Thyroid gland (tissue), 4 donors: ENCODE data around the gene AQP3. TPM values are rescaled to one million over a fixed set of nuclear protein-coding genes. Genes with fewer than 3 reads are reported as not detected.

Source experiments
- DNase-seq, 2 donors: peaks; one replicate each; pipeline ENCODE4 v3.0.0-alpha.2; 2019
- H3K27ac ChIP-seq, 3 donors: fragments of 200-600 bp; sonication (generic); 1 replicate in 2 of 3; 2 replicates in 1 of 3; pipeline ENCODE4 v1.5.1; 2016 to 2019; ENCODE audit warnings: mild to moderate bottlenecking in 1 of 3, moderate library complexity in 1 of 3
- H3K27me3 ChIP-seq: fragments of 200-600 bp; sonication (generic); one replicate; pipeline ENCODE4 v1.5.1; 2019
- H3K36me3 ChIP-seq, 2 donors: fragments of 200-600 bp; sonication (generic); one replicate each; pipeline ENCODE4 v1.5.1; 2016 to 2019
- H3K4me1 ChIP-seq, 2 donors: fragments of 200-600 bp; sonication (generic); one replicate each; pipeline ENCODE4 v1.5.1; 2017 to 2019
- H3K4me3 ChIP-seq, 3 donors: fragments of 200-600 bp; sonication (generic); replicated peaks in 1 of 3; 1 replicate in 2 of 3; 2 replicates in 1 of 3; pipeline ENCODE4 v1.5.1; 2016; ENCODE audit warnings: mild to moderate bottlenecking in 1 of 3
- H3K9me3 ChIP-seq: fragments of 200-600 bp; sonication (generic); one replicate; pipeline ENCODE4 v1.5.1; 2017
- POLR2A ChIP-seq, 2 donors: fragments of 450-650 bp; IDR thresholded peaks; one replicate each; pipeline ENCODE4 v1.6.1; 2017; ENCODE audit warnings: antibody characterized with exemption in 2 of 2, mild to moderate bottlenecking in 2 of 2, moderate library complexity in 1 of 2
- WGBS, 2 donors: methylation state at CpG; one replicate each; pipeline ENCODE4 v1.1.5; 2017; 5-methylcytosine and 5-hydroxymethylcytosine counted together
- intact Hi-C: fragments of 100-400 bp; cut with DNase I; formaldehyde crosslinking; loops from one replicate; pipeline ENCODE4 v1.15.1; 2023
- total RNA-seq, 4 donors: library from RNA; depleted of rRNA; stranded (reverse); fragments of >200 nt; gene quantifications; one replicate each; pipeline ENCODE4 v1.2.3, GENCODE V29; 2016
- TF ChIP-seq, protein P1 (sequence below), 6 experiments: fragments of 200-600 bp in 3 of 6; fragments of 450-650 bp in 3 of 6; sonication (generic) in 3 of 6; IDR thresholded peaks; one replicate each; pipeline ENCODE4 v1.5.1; 2016 to 2019; ENCODE audit warnings: antibody characterized with exemption in 6 of 6, mild to moderate bottlenecking in 2 of 6, inconsistent platforms in 1 of 6, moderate library complexity in 1 of 6

The AQP3 gene
- total RNA-seq, 4 donors from 2014 or later, result 1.0 to 4.3 (median 2.5) TPM

DNA sequence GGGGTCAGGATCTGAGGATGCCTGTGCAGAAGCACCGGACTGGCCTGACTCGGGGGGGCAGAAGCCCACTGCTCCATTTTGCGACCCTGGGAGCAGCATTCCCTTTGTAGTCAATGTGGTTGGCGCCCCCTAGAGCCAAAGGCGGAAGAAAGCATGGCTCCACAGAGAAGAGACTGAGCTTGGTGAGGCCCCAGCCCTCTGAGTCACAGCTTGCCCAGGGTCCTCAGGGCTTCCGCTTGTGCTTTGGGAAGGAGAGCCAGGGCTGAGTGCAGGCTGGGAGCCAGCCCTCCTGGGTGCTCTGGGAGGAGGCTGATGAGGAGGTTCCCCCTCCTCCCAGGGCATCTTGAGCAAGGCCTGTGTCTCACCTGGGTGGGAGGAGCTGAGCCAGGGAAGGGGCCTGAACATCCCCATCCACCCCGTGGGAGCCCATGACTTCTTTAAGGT, 5.5 kb upstream of the AQP3 start:
- intact Hi-C loops, result no loop called here
- TF ChIP-seq POLR2A (IDR thresholded peaks at IDR 0.05), result no peak
- TF ChIP-seq, protein P1, sequence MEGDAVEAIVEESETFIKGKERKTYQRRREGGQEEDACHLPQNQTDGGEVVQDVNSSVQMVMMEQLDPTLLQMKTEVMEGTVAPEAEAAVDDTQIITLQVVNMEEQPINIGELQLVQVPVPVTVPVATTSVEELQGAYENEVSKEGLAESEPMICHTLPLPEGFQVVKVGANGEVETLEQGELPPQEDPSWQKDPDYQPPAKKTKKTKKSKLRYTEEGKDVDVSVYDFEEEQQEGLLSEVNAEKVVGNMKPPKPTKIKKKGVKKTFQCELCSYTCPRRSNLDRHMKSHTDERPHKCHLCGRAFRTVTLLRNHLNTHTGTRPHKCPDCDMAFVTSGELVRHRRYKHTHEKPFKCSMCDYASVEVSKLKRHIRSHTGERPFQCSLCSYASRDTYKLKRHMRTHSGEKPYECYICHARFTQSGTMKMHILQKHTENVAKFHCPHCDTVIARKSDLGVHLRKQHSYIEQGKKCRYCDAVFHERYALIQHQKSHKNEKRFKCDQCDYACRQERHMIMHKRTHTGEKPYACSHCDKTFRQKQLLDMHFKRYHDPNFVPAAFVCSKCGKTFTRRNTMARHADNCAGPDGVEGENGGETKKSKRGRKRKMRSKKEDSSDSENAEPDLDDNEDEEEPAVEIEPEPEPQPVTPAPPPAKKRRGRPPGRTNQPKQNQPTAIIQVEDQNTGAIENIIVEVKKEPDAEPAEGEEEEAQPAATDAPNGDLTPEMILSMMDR (IDR thresholded peaks at IDR 0.05), result peak in 5 of 6 experiments; percentile 27 to 64 (median 43)
- Histone ChIP-seq H3K9me3 (no peaks in the 10 kb centered on the region), H3K4me3 (no peak overlapping the region), H3K4me1 (peaks cover 0 to 3% of the 10 kb centered on the region in 2 donors), H3K27ac (no peak overlapping the region), H3K27me3 (no peaks in the 10 kb centered on the region), H3K36me3 (no peaks in the 10 kb centered on the region)
- DNase-seq, result peak; percentile 40 to 42
- 9 to 13% methylated on average over 5 to 7 of the region's 7 CpGs for WGBS, 2 donors

DNA sequence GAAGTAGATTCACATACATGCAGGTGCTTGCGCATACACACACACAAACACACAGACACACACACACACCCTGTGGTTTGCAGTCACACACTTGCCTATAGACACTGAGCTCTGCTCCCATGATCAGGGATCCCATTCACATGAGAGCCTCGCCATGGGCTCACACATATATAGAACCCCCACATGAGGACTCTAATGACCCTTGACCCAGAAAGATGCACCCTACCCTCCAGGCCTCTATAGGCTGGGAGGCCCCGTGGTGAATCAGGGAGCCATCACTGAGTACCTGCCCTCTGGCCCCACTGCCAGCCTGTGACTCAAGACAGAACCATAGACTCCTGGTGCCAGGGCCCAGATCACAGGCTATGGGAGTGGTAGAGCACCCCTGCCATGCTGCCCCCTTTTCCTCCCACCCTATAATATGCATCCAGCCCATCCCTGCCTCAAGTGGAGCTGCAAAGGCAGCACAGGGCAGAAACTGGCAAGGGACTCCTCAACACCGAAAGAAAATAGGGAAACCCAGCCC, 3.3 kb upstream of the AQP3 start:
- peaks cover 0 to 22% of the 10 kb centered on the region in 2 donors for H3K4me1 ChIP-seq
- H3K4me3 ChIP-seq, result no peak overlapping the region
- no peak for DNase-seq
- intact Hi-C loops, result no loop called here
- no peak overlapping the region for H3K27ac ChIP-seq
- H3K27me3 ChIP-seq, result no peaks in the 10 kb centered on the region
- no peaks in the 10 kb centered on the region for H3K9me3 ChIP-seq
- H3K36me3 ChIP-seq, result no peaks in the 10 kb centered on the region
- no peak for TF ChIP-seq POLR2A (IDR thresholded peaks at IDR 0.05)
- TF ChIP-seq, protein P1 (IDR thresholded peaks at IDR 0.05), result no peak
- 90 to 96% methylated on average over 3 to 4 of the region's 4 CpGs for WGBS, 2 donors

DNA sequence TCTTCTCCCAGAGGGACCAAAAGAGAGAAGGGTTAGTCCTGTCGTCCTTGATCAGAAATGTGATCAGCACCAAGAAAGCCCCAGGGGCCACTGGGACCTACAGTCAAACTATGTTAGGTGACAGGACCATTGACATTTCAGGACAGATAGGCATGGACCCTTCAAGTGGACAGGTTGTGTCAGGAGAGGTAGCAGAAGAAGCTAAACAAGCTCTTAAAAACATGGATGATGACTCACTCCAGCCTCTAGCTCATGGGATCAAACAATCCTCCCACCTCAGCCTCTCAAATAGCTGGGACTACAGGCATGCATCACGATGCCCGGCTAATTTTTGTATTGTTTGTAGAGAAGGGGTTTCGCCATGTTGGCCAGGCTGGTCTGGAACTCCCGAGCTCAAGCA, 2.3 kb upstream of the AQP3 start:
- no peak for TF ChIP-seq POLR2A (IDR thresholded peaks at IDR 0.05)
- TF ChIP-seq, protein P1 (IDR thresholded peaks at IDR 0.05), result no peak
- intact Hi-C loops, result no loop called here

DNA sequence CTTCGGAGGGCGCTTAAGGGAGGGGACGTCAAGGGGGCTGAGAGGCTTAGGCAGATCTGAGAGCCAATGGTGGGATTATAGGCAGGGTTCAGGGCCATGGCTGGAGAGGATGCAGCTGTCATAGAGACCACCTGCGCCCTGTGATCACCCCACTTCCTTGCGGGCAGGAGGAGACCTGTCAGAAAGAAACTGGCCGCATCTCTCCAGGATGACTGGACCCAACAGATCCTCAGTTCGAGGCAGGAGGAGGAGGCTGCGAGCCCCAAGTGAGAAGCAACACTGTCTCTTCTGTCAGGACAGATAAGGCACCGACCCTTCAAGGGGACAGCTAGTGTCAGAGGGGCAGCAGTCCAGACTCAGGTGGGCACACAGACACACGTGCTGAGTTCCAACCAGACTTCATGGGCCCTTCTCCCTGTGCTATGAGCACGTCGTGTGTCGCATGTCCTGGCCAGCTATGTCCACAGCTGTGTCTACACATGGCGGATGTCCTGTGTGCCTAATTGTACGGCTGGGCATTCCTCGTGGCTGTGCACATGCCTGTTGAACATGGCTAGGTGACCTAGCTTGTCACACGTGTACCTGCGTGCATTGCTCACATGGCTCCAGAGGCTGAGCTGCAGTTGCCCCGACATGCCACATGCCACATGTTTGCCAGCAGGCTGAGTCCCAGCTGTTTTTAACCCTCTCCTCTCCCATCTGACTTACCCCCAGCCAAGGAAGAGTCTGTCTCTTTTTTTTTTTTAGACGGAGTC, 583 bp upstream of the AQP3 start:
- Histone ChIP-seq H3K36me3 (no peaks in the 10 kb centered on the region), H3K4me3 (peak overlapping the region in 1 of 3 donors; percentile 30), H3K27ac (no peak overlapping the region), H3K4me1 (peaks cover 3 to 30% of the 10 kb centered on the region in 2 donors), H3K9me3 (no peaks in the 10 kb centered on the region), H3K27me3 (no peaks in the 10 kb centered on the region)
- 38 to 51% methylated on average over 13 to 16 of the region's 20 CpGs for WGBS, 2 donors
- intact Hi-C loops, result no loop called here
- TF ChIP-seq POLR2A (IDR thresholded peaks at IDR 0.05), result no peak
- TF ChIP-seq, protein P1 (IDR thresholded peaks at IDR 0.05), result no peak
- DNase-seq, result no peak

More for the DNA sequence above, 2.3 kb upstream of the AQP3 start:
- Histone ChIP-seq H3K4me1 (peaks cover 3 to 30% of the 10 kb centered on the region in 2 donors), H3K4me3 (no peak overlapping the region), H3K27ac (no peak overlapping the region), H3K36me3 (no peaks in the 10 kb centered on the region), H3K27me3 (no peaks in the 10 kb centered on the region), H3K9me3 (no peaks in the 10 kb centered on the region)
- WGBS, 2 donors, result 94 to 98% methylated on average over 5 of the region's 5 CpGs
- DNase-seq, result no peak
